DND-41 (cell line): ENCODE data around the gene PRTFDC1.

Experiments
- EZH2 ChIP-seq: IDR thresholded peaks from 3 replicates; pipeline ENCODE4 v1.6.1; 2012; ENCODE audit warnings: borderline replicate concordance, low read depth, mild to moderate bottlenecking, moderate library complexity, low read length, inconsistent platforms; ENCODE audit not compliant: severe bottlenecking
- TF ChIP-seq, protein P1 (sequence below): IDR thresholded peaks from 2 replicates; pipeline ENCODE4 v1.5.1; 2012; ENCODE audit warnings: borderline replicate concordance, low read length, moderate library complexity, mild to moderate bottlenecking; ENCODE audit not compliant: poor library complexity, severe bottlenecking; ENCODE audit errors: extremely low read depth

- TF ChIP-seq, protein P1, sequence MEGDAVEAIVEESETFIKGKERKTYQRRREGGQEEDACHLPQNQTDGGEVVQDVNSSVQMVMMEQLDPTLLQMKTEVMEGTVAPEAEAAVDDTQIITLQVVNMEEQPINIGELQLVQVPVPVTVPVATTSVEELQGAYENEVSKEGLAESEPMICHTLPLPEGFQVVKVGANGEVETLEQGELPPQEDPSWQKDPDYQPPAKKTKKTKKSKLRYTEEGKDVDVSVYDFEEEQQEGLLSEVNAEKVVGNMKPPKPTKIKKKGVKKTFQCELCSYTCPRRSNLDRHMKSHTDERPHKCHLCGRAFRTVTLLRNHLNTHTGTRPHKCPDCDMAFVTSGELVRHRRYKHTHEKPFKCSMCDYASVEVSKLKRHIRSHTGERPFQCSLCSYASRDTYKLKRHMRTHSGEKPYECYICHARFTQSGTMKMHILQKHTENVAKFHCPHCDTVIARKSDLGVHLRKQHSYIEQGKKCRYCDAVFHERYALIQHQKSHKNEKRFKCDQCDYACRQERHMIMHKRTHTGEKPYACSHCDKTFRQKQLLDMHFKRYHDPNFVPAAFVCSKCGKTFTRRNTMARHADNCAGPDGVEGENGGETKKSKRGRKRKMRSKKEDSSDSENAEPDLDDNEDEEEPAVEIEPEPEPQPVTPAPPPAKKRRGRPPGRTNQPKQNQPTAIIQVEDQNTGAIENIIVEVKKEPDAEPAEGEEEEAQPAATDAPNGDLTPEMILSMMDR, result no peak
- no peak for TF ChIP-seq EZH2
Observed at GRCh38 chr10:24966962-24967481, 14.6 kb upstream of the PRTFDC1 start.
